ENCODE results near the gene DMD.

DNA sequence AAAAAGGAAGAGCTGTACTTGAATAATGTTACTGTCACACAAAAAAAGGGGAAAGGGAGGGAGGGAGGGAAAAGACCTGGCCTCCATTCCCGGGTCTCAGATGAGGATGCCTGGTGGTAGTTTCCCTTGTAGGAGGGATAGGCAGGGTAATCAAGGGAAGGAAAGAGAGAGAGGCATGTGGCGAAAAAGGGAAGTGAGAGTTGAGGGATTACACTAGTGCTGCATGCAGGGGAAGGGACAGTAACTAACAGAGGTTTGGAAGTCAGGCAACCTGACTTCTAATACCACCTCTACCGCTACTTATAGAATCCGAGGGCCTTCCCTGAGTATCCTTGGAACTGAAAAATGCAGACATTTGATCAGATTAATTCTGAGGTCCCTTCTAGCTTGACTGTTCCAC lies 1317.8 kb downstream of the DMD start:
- TF ChIP-seq, protein P1, sequence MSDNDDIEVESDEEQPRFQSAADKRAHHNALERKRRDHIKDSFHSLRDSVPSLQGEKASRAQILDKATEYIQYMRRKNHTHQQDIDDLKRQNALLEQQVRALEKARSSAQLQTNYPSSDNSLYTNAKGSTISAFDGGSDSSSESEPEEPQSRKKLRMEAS (IDR thresholded peaks at IDR 0.05; ENCODE audit: low read depth, low read length): no peak
- TF ChIP-seq POLR2A (IDR thresholded peaks at IDR 0.05; ENCODE audit: extremely low read depth, insufficient read length): no peak
- TF ChIP-seq, protein P2, sequence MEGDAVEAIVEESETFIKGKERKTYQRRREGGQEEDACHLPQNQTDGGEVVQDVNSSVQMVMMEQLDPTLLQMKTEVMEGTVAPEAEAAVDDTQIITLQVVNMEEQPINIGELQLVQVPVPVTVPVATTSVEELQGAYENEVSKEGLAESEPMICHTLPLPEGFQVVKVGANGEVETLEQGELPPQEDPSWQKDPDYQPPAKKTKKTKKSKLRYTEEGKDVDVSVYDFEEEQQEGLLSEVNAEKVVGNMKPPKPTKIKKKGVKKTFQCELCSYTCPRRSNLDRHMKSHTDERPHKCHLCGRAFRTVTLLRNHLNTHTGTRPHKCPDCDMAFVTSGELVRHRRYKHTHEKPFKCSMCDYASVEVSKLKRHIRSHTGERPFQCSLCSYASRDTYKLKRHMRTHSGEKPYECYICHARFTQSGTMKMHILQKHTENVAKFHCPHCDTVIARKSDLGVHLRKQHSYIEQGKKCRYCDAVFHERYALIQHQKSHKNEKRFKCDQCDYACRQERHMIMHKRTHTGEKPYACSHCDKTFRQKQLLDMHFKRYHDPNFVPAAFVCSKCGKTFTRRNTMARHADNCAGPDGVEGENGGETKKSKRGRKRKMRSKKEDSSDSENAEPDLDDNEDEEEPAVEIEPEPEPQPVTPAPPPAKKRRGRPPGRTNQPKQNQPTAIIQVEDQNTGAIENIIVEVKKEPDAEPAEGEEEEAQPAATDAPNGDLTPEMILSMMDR (IDR thresholded peaks at IDR 0.05; ENCODE audit: low read depth, low read length): no peak

Measured in NB4 (cell line).